GM18498 (cell line): ENCODE data around the gene CLK2.
"Not testable (repeated sequence)": the region's sequence is repeated elsewhere in the genome, so short reads cannot be mapped to it uniquely, and the experiment has no call there.

Experiments used
- ATAC-seq: cut with Tn5 transposase; IDR thresholded peaks from one replicate; pipeline ENCODE4 v1.9.1; 2021; ENCODE audit warnings: mild to moderate bottlenecking, moderate library complexity; ENCODE audit not compliant: unreplicated experiment

Gene CLK2

DNA sequence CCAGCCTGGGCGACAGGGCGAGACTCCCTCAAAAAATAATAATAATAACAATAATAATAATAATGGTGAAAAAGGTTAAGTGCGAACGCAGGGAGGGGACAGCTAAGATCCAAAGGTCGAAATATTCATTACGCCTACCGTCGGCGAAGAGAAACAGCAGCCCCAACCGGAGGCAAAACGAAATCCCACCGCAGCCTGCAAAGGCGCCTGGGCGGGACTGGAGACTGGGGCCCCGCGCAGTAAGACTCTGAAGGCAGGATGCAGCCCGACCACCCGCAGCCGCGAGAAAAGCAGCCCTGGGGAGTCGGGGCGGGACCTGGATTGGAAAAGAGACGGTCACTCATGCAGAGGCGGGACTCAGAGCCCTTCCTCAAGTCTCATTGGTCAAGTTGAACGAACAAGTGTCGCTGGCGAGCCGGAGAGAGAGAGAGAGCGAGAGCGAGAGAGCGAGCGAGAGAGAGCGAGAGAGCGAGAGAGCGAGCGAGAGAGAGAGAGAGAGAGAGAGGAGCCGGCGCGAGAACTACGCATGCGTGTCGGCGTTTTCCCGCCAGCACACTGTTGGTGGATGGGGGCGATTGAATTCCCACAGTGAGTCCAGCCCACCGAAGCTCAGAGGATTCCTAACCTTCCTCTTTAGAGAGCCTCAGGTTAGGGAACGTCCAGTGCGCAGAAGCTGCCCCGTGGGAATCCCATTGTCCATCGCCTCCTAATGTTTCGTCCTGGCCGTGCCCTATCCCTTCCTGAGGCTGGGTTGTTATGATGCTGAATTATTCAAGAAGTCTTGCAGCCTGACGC, 28.7 kb downstream of the CLK2 start:
- ATAC-seq = peak; percentile 87

DNA sequence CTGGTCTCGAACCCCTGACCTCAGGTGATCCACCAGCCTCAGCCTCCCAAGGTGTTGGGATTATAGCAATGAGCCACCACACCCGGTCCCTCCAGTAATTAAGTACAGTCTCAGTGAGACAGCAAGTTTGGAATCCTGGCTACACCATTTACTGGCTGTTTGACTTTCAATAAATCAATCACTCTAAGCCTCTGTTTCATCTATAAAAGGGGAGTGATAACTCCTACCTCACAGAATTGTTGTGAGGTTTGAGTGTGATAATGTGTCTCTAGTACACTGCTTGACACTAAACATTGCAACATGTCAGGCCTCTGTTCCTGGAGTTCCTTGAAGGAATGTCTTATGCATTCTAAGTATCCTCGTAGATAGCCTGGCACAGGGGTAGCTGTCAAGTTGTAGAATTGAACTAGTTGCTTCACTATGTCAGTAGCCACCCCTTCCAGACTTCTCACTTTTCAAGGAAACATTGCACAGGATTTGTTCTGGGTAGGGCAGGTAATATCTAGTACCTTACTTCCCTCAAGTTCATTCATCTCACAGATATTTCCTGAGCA, 30.4 kb downstream of the CLK2 start:
- no peak for ATAC-seq

DNA sequence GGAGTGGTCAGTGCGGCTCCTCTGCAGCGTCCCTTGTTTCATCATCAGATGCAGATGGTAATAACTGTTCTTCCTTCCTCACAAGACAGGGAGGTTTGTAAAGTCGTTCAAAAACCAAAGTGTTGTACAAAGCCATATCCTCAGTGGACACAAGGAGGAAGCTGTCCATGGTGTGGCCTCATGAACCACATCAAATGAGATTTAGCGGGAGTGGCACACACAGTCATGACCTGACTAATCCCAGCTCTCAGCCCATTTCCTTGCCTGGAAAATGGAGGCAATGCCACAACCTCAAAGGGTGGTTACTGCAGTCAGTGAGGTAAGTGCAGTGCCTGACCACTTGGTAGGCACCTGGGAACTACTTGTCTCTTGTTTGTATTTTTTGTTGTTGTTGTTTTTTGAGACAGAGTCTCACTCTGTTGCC, 31.5 kb downstream of the CLK2 start:
- ATAC-seq = no peak

DNA sequence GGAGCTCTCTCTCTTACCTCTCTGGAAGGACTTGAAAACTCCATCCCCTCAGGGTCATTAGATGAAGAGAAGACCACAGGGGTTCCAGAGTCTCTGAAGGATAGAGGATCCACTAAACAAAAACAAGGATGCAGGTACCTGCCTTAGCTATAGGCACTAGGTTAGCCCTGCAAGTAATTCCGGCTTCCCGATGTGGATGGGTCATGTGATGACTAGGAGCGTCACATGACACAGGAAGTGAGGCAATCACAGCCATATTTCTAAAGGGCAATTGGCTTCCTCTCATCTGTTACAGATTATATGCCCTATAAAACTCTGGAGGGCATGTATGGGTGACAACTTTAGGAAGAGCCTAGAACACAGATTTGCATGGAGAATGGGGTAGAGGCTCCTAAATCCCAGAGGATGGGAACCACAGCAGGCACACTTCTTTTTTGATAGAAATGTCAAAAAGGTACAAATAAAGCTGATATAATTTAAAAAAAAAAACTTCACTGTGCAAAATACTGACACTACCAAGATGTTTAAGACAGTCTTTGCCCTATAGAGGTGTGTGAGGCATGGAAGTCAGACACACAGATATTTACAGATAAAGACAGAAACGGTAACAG, 32.1 kb downstream of the CLK2 start:
- ATAC-seq = no peak

DNA sequence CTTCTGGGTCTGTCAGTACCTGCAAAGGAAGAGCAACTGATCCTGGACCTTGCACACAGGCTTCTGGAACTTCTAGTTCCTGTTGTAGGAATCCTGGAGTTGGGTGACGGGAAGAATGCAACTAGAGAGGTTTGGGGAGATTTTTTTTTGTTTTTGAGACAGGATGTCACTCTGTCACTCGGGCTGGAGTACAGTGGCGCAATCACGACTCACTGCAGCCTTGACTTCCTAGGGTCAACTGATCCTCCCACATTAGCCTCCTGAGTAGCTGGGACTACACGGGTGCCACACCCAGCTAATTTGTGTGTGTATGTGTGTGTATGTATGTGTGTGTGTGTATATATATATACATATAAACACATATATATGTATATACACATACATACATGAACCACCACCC, 36.9 kb downstream of the CLK2 start:
- ATAC-seq = no peak

DNA sequence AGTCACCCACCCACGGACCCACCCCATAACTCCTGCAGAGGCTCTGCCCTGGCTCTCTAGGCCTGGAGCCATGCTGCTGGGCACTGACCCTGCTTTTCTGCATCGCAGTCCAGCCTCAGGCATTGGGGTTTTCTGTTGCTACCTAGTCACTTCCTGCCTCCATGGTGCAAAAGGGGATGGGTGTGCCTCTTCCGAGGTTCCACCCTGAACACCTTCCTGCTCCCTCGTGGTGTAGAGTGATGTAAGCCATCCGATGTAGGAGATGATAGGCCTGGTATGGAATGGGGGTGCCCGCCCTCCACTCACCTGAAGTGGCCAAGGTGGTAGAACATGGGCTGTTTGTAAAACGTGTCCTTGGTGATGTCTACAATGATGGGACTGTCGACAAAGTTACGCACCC, 37.9 kb downstream of the CLK2 start:
- not testable (repeated sequence) for ATAC-seq

DNA sequence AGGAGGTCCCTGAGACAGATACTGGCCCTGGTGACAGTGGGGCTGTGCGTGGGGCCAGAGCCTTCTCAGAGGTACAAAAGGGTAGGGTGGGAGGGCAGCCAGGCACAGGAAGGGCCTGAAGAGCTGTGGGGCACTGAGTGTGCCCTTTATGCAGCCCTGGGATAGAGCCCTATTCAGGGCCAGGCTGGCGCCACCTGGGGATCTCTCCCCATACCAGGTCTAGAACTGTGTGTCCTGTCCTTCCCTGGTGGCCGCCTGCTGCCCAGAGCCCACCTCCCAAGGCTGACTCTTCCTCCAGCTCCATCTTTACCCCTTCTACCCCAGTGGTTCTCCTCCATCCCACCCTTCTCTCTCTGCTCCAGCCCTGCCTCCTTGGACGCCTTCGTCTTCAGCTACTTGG, 39.8 kb downstream of the CLK2 start:
- not testable (repeated sequence) for ATAC-seq

DNA sequence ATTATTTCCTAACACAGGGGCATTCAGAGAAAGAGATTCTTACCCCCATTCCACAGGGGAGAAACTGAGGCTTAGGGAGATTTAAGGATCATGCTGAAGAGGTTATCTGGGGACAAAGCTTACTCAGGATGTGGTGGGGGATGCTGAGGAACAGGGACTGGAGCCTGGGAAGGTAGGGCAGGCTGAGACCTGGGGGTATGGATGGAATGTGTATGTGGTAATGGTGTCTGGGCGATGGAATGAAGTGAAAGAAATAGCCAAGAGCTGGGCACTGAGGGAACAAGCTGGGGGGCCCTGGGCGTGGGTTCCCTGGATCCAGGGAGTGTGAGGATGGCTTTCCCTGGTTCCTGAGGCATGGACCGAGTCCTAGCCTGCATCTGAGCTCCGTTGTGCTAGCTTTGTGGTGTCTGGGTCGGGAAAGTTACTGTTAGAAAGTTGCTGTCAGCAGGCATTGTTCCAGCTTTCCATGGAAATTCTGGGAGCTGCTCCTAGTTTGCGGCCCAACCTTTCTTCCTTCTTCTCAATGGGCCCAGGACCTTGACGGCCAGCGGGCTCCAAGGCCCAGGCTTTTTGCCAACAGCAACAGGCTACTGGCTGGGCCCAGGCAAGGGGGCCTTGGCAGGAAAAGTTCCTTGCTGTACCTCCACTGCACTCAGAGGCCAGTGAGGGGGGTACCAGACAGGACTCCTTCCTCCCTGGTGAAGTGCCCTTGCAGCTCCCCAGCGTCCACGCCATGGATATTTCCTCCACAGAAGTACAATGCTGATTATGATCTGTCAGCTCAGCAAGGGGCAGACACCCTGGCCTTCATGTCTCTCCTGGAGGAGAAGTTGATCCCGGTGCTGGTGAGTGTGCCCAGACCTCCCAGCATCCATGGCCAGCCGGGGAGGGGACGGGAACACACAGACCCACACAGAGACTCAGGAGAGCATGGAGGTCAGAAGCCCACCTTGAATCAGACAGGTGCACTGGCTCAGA, 41.0 kb downstream of the CLK2 start:
- ATAC-seq = not testable (repeated sequence)

DNA sequence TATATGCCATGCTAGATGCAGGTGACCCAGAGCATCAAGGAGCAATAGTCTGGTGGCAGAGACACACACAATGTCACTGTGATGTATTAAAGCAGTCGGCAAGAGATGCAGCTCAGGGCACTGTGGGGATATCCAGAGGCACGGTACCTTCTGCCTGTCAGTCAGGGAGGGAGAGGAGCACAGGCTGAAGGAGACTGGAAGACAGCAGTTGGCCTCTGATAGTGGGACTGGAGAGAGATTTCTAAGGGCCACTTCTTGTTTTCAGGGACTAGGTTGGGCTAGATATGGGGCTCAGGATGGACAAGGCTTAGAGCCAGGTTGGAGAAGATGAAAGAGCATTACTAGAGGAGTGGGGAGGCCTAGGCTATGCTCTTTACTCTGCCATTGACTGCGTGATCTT, 42.0 kb downstream of the CLK2 start:
- ATAC-seq = not testable (repeated sequence)

DNA sequence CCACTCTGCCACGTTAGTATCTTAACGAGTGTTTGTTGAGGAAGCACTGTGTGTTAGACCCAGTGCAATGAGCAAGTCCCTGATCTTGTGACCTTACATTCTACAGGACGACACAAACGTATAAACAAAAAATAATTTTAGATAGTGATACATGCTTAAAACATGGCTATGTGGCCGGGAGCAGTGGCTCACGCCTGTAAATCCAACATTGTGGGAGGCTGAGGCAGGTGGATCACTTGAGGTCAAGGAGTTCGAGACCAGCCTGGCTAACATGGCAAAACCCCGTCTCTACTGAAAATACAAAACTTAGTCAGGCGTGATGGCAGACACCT, 45.2 kb downstream of the CLK2 start:
- ATAC-seq = no peak

DNA sequence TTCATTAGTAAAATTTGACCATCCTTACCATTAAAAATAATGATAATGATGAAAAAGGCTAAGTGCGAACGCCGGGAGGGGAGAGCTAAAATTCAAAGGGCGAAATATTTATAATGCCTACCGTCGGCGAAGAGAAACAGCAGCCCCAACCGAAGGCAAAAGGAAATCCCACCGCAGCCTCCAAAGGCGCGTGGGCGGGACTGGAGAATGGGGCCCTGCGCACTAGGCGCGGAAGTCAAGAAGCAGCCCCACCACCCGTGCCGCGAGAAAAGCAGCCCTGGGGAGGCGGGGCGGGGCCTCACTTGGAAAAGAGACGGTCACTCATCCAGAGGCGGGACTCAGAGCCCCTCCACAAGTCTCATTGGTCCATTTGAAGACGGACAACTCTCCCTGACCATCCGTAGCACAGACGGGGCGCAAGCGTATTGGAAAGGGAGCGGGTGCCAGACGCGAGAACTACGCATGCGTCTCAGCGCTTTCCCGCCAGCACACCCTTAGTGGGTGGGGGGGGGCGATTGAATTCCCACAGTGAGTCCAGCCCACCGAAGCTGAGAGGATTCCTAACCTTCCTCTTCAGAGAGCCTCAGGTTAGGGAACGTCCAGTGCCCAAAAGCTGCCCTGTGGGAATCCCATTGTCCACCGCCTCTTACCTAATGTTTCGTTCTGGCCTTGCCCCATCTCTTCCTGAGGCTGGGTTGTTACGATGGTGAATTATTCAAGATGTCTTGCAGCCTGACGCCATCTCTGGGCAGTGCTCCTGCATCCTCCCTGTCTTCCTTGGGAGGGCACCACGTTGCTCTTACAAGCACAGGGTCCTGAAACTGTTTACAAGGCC, 45.8 kb downstream of the CLK2 start:
- ATAC-seq = peak; percentile 93

DNA sequence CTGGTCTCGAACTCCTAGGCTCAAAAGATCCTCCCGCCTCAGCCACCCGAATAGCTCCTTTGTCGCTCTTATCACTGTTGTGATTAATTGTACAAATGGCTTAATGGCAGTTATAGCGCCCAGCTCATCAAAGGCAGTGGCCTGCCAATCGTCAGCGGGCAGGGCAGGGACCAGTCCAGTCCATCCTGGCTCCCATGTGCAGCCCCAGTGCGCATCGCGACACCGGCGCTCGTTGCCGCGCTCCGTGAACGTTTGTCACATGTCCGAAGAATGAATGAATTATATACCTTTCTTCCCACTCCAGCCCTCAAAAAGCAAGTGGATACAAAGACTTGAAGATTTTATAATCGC, 46.4 kb downstream of the CLK2 start:
- no peak for ATAC-seq

DNA sequence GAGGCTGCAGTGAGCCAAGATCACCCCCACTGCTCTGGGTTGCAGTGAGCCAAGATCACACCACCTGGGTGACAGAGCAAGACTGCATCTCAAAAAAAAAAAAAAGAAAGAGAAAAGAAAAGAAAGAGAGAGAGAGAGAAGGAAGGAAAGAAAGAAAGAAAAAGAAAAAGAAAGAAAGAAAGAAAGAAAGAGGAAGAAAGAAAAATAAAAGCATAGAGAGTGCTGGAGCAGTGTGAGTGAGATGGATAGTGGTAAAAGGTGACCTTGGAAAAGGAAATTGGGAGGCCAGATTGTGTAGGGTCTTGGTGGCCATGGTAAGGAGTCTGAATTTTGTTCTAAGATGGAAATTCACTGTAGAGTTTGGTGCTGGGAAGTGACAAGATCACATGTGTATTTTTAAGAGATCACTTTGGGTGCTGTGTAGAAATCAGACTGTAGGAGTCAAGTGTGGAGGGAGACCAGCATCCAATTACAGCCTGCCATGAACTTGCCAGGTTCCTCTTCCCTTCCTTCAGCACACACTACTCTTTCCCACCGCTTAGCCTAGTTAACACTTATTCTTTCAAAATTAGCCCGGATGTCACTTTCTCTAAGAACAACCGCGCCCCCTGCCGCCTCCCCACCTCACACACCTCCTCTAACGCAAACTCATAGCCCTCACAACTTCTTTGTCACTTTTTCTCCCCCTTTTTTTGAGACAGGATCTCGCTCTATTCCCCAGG, 47.0 kb downstream of the CLK2 start:
- ATAC-seq = no peak

DNA sequence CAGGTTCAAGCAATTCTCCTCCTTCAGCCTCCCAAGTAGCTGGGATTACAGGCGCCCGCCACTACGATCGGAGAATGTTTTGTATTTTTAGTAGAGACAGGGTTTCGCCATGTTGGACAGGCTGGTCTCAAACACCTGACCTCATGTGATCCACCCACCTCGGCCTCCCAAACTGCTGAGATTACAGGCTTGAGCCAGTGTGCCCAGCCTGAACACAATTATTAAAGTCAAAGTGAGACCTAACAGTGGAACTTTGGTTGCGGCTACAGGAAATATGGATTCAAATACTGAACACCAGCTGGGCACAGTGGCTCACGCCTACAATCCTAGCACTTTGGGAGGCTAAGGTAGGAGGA, 47.9 kb downstream of the CLK2 start:
- not testable (repeated sequence) for ATAC-seq

DNA sequence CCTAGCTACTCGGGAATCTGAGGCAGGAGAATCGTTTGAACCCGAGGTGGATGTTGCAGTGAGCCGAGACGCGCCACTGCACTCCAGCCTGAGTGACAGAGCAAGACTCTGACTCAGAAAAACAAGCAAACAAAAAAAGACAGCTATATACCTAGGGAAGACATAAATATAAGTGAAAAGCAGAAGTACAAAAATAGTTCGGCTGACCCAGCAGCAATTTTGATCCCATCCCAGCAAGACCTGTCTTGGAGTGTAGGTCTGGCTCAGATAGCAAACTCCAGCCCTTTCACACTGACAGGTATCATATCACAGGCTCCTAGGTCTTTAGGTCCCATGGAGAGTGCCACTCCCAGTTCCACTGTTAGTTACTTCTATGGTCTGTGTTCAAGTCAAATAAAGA, 50.3 kb downstream of the CLK2 start:
- ATAC-seq = no peak

DNA sequence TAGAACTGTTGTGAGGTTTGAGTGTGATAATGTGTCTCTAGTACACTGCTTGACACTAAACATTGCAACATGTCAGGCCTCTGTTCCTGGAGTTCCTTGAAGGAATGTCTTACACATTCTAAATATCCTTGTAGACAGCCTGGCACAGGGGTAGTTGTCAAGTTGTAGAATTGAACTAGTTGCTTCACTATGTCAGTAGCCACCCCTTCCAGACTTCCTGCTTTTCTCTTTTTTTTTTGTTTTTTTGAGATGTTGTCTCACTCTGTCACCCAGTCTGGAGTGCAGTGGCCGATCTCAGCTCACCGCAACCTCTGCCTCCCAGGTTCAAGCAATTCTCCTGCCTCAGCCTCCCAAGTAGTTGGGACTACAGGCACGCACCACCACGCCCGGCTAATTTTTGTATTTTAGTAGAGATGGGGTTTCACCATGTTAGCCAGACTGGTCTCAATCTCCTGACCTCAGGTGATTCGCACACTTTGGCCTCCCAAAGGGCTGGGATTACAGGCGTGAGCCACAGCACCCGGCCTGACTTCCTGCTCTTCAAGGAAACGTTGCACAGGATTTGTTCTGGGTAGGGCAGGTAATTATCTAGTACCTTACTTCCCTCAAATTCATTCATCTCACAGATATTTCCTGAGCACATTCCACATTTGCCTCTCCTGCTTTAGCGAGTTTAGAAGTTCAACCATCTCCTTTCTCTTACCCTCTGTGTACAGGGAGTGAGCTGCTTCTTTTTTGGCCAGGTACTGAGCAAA, 52.9 kb downstream of the CLK2 start:
- not testable (repeated sequence) for ATAC-seq

DNA sequence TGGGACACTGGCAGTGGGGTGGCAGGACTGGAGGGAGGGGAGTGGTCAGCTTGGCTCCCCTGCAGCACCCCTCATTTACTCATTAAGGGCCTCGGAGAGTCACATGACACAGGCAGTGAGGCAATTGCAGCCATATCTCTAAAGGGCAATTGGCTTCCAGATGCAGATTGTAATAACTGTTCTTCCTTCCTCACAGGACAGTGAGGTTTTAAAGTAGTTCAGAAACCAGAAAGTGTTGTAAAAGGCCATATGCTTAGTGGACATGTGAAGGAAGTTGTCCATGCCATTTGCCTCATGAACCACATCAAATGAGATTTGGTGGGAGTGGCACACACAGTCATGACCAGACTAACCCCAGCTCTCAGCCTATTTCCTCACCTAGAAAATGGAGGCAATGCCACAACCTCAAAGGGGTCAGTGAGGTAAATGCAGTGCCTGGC, 53.7 kb downstream of the CLK2 start:
- no peak for ATAC-seq

DNA sequence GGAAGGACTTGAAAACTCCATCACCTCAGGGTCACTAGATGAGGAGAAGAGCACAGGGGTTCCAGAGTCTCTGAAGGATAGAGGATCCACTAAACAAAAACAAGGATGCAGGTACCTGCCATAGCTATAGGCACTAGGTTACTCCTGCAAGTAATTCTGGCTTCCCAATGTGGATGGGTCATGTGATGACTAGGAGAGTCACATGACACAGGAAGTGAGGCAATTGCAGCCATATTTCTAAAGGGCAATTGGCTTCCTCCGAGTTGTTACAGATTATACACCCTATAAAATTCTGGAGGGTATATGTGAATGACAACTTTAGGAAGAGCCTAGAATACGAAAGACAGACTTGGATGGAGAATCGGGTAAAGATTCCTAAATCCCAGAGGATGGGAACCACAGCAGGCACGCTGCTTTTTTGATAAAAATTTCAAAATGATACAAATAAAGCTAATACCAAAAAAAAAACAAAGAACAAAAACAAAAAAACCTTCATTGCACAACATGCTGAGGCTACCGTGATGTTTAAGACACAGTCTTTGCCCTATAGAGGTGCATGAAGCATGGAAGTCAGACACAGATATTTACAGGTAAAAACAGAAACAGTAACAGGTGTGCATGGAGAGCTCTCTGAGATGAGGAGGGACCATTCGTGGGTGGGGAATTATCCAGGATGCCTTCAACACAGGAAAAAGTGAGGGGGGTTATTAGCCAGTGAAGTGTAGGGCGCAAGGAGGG, 54.3 kb downstream of the CLK2 start:
- no peak for ATAC-seq
